PC-3 (cell line): ENCODE data around the gene NAV2. TPM values are rescaled to one million over a fixed set of nuclear protein-coding genes. Genes with fewer than 3 reads are reported as not detected.

Experiments
- ATAC-seq: fragments of 200-7000 bp; cut with Tn5 transposase; 2 replicates; pipeline ENCODE4 v1.9.1; 2020; ENCODE audit warnings: mild to moderate bottlenecking, moderate library complexity
- BruUV-seq: library from RNA; stranded (reverse); fragments of 400-500 nt; replicated peaks from 2 replicates; lab custom pipeline; 2021; lab: Mats Ljungman, UMichigan
- CTCF ChIA-PET: fragments of 300-600 bp; sonication (Branson Sonifier 250); formaldehyde crosslinking; loops from one replicate; lab custom pipeline; 2022; ENCODE audit warnings: antibody characterized with exemption; lab: Charles Lee
- POLR2A ChIA-PET: fragments of 300-600 bp; sonication (Branson Sonifier 250); formaldehyde crosslinking; loops from one replicate; lab custom pipeline; 2022; ENCODE audit warnings: antibody characterized with exemption; ENCODE audit not compliant: unreplicated experiment; lab: Charles Lee
- DNase-seq: peaks from one replicate; pipeline ENCODE4 v3.0.0-alpha.2; 2015
- H2AFZ ChIP-seq: fragments of 300-600 bp; sonication (generic); 2 replicates; pipeline ENCODE4 v1.6.0; 2016; ENCODE audit warnings: antibody characterized with exemption, low read length
- H3F3A ChIP-seq: fragments of 300-600 bp; sonication (generic); one replicate; pipeline ENCODE4 v1.6.0; 2017; ENCODE audit warnings: antibody characterized with exemption, low read length, control low read depth, mild to moderate bottlenecking; ENCODE audit not compliant: unreplicated experiment
- H3K27ac ChIP-seq: fragments of 300-600 bp; sonication (generic); 2 replicates; pipeline ENCODE4 v1.5.1; 2016; ENCODE audit warnings: mild to moderate bottlenecking, low read length
- H3K27me3 ChIP-seq: fragments of 300-600 bp; sonication (generic); 2 replicates; pipeline ENCODE4 v1.6.1; 2016; ENCODE audit warnings: low read length, mixed read lengths
- H3K36me3 ChIP-seq: fragments of 300-600 bp; sonication (generic); 2 replicates; pipeline ENCODE4 v1.6.1; 2016; ENCODE audit warnings: low read depth, mixed run types, low read length, mixed read lengths
- H3K4me1 ChIP-seq: fragments of 300-600 bp; sonication (generic); 2 replicates; pipeline ENCODE4 v1.5.1; 2016; ENCODE audit warnings: low read length; ENCODE audit not compliant: insufficient read depth
- H3K4me2 ChIP-seq: fragments of 300-600 bp; sonication (generic); 2 replicates; pipeline ENCODE4 v1.6.0; 2016; ENCODE audit warnings: low read length
- H3K4me3 ChIP-seq: fragments of 300-600 bp; sonication (generic); 2 replicates; pipeline ENCODE4 v1.5.1; 2016; ENCODE audit warnings: mild to moderate bottlenecking, low read length, mixed read lengths
- H3K79me2 ChIP-seq: fragments of 300-600 bp; sonication (generic); 2 replicates; pipeline ENCODE4 v1.6.1; 2017; ENCODE audit warnings: low read length, mixed read lengths
- H3K9ac ChIP-seq: fragments of 300-600 bp; sonication (generic); 2 replicates; pipeline ENCODE4 v1.6.0; 2016; ENCODE audit warnings: mild to moderate bottlenecking, low read length
- H3K9me2 ChIP-seq: fragments of 300-600 bp; sonication (generic); replicated peaks from 2 replicates; pipeline ENCODE4 v1.6.1; 2016; ENCODE audit warnings: mixed run types, low read length, mixed read lengths
- H3K9me3 ChIP-seq: fragments of 300-600 bp; sonication (generic); 2 replicates; pipeline ENCODE4 v1.6.1; 2016; ENCODE audit warnings: low read length, mixed read lengths
- H4K20me1 ChIP-seq: fragments of 300-600 bp; sonication (generic); 2 replicates; pipeline ENCODE4 v1.6.1; 2016; ENCODE audit warnings: low read length, mixed read lengths
- CTCF ChIP-seq: fragments of 300-600 bp; sonication (generic); conservative IDR thresholded peaks from 2 replicates; pipeline ENCODE4 v1.5.1; 2017; ENCODE audit warnings: antibody characterized with exemption, low read depth, mild to moderate bottlenecking, low read length
- EZH2 ChIP-seq: fragments of 300-600 bp; sonication (generic); IDR thresholded peaks from one replicate; pipeline ENCODE4 v1.6.1; 2017; ENCODE audit warnings: antibody characterized with exemption, mild to moderate bottlenecking, low read length; ENCODE audit not compliant: unreplicated experiment
- EZH2phosphoT487 ChIP-seq: fragments of 300-600 bp; sonication (generic); IDR thresholded peaks from 2 replicates; pipeline ENCODE4 v1.6.1; 2018; ENCODE audit warnings: mild to moderate bottlenecking, antibody characterized with exemption, low read length, borderline replicate concordance
- intact Hi-C: fragments of 100-400 bp; cut with micrococcal nuclease; formaldehyde crosslinking; loops from 2 replicates; pipeline ENCODE4 v1.9.0; 2023
- total RNA-seq: library from RNA; depleted of rRNA; stranded (reverse); fragments of >200 nt; gene quantifications from 2 replicates; pipeline ENCODE4 v1.2.3, GENCODE V29; 2014

Gene NAV2
- total RNA-seq, 1 experiment from 2014 or later = 10.4 TPM

GRCh38 chr11:19895776-19896175 is 183.1 kb downstream of the NAV2 start:
- intact Hi-C loops = no loop called here
- no peak overlapping the region for H3K27ac ChIP-seq
- no peak overlapping the region for H3K4me3 ChIP-seq
- CTCF ChIA-PET = no interaction called here
- no peak for TF ChIP-seq CTCF
- TF ChIP-seq EZH2phosphoT487 = no peak
- TF ChIP-seq EZH2 = no peak
- POLR2A ChIA-PET = no interaction called here
- H3K36me3 ChIP-seq = no peaks in the 10 kb centered on the region
- DNase-seq = peak; percentile 52
- BruUV-seq = no TSS peak
- peak; percentile 74 for ATAC-seq
- no peaks in the 10 kb centered on the region for H3K9me3 ChIP-seq
- peaks cover 19% of the 10 kb centered on the region for H3K4me1 ChIP-seq
- H3F3A ChIP-seq = no peaks in the 10 kb centered on the region
- no peaks in the 10 kb centered on the region for H4K20me1 ChIP-seq
- H2AFZ ChIP-seq = no peak overlapping the region
- H3K9me2 ChIP-seq = no peaks in the 10 kb centered on the region
- H3K79me2 ChIP-seq = no peaks in the 10 kb centered on the region
- no peak overlapping the region; the same call in 1 of the 2 replicates for H3K4me2 ChIP-seq
- H3K27me3 ChIP-seq = no peaks in the 10 kb centered on the region
- no peak overlapping the region for H3K9ac ChIP-seq

GRCh38 chr11:19903620-19904069 is 191.0 kb downstream of the NAV2 start:
- intact Hi-C loops = loop anchor here (1.0 to 5.0 kb wide), 4 partner anchors 35 to 346 kb away; no protein-coding TSS in a partner anchor

More at GRCh38 chr11:19903620-19904069, 191.0 kb downstream of the NAV2 start:
- H3K27ac ChIP-seq = no peak overlapping the region
- no peak overlapping the region for H3K9ac ChIP-seq
- no peaks in the 10 kb centered on the region for H3K9me3 ChIP-seq
- POLR2A ChIA-PET = interaction anchor here (0.6 kb wide), 1 partner anchor 64 kb away, joined by 3 read pairs; no protein-coding TSS in a partner anchor
- no peaks in the 10 kb centered on the region for H3K4me1 ChIP-seq
- TF ChIP-seq EZH2phosphoT487 (no peak), EZH2 (no peak), CTCF (peak; percentile 84)
- H3K79me2 ChIP-seq = no peaks in the 10 kb centered on the region
- no peaks in the 10 kb centered on the region for H3K27me3 ChIP-seq
- CTCF ChIA-PET = interaction anchor here (0.6 to 0.7 kb wide), 19 partner anchors 30 to 1716 kb away, joined by 3 to 16 read pairs (median 4); no protein-coding TSS in a partner anchor
- no peaks in the 10 kb centered on the region for H3K36me3 ChIP-seq
- H3F3A ChIP-seq = no peaks in the 10 kb centered on the region
- ATAC-seq (peak; percentile 86), DNase-seq (peak; percentile 78)
- no peaks in the 10 kb centered on the region for H3K9me2 ChIP-seq
- no peak overlapping the region for H3K4me3 ChIP-seq
- no peak overlapping the region for H2AFZ ChIP-seq
- no peaks in the 10 kb centered on the region for H4K20me1 ChIP-seq
- H3K4me2 ChIP-seq = no peak overlapping the region
- BruUV-seq = no TSS peak
